ENCODE results near the gene COL20A1.

GRCh38 chr20:63306673-63307537 lies 13.9 kb downstream of the COL20A1 start:
- no peak for TF ChIP-seq REST (IDR thresholded peaks at IDR 0.05; ENCODE audit: insufficient read depth in 1 of 2, low read depth in 2 of 2, low read length in 2 of 2)
- TF ChIP-seq POLR2AphosphoS5 (IDR thresholded peaks at IDR 0.05; ENCODE audit: low read depth, low read length), result no peak
- no peak for TF ChIP-seq TAF1 (IDR thresholded peaks at IDR 0.05; ENCODE audit: borderline replicate concordance, insufficient read depth, low read length)

Measured in PFSK-1 (cell line).